Neural progenitor cell (in vitro differentiated cells): ENCODE data around the gene BABAM1. TPM values are rescaled to one million over a fixed set of nuclear protein-coding genes. Genes with fewer than 3 reads are reported as not detected.

Experiments used
- DNase-seq: peaks from one replicate; pipeline ENCODE4 v3.0.0-alpha.2; 2016; ENCODE audit warnings: low spot score
- H2AFZ ChIP-seq: fragments of 200-600 bp; sonication (generic); replicated peaks from 2 replicates; pipeline ENCODE4 v1.6.1; 2016; ENCODE audit warnings: antibody characterized with exemption
- H3F3A ChIP-seq: fragments of 200-600 bp; sonication (generic); 2 replicates; pipeline ENCODE4 v1.6.1; 2016; ENCODE audit warnings: antibody characterized with exemption, low read depth
- H3K27ac ChIP-seq: fragments of 200-600 bp; sonication (generic); 2 replicates; pipeline ENCODE4 v1.5.1; 2016; ENCODE audit warnings: mild to moderate bottlenecking
- H3K27me3 ChIP-seq: fragments of 200-600 bp; sonication (generic); 2 replicates; pipeline ENCODE4 v1.6.1; 2016; ENCODE audit warnings: mild to moderate bottlenecking, moderate library complexity
- H3K36me3 ChIP-seq: fragments of 200-600 bp; sonication (generic); 2 replicates; pipeline ENCODE4 v1.5.1; 2016
- H3K4me1 ChIP-seq: fragments of 200-600 bp; sonication (generic); 2 replicates; pipeline ENCODE4 v1.6.1; 2016; ENCODE audit warnings: mixed run types
- H3K4me2 ChIP-seq: fragments of 200-600 bp; sonication (generic); 2 replicates; pipeline ENCODE4 v1.6.1; 2016
- H3K4me3 ChIP-seq: fragments of 200-600 bp; sonication (generic); 2 replicates; pipeline ENCODE4 v1.5.1; 2016
- H3K79me2 ChIP-seq: fragments of 200-600 bp; sonication (generic); 2 replicates; pipeline ENCODE4 v1.6.1; 2016; ENCODE audit warnings: low read depth
- H3K9ac ChIP-seq: fragments of 200-600 bp; sonication (generic); 2 replicates; pipeline ENCODE4 v1.6.1; 2016
- H3K9me3 ChIP-seq: fragments of 200-600 bp; sonication (generic); 2 replicates; pipeline ENCODE4 v1.5.1; 2016; ENCODE audit warnings: low read depth
- H4K20me1 ChIP-seq: fragments of 200-600 bp; sonication (generic); 2 replicates; pipeline ENCODE4 v1.6.1; 2016; ENCODE audit warnings: low read depth
- H3K27ac Mint-ChIP-seq: 3 replicates; pipeline ENCODE4 v1.8.0; 2021; ENCODE audit warnings: mixed read lengths
- H3K27me3 Mint-ChIP-seq: 2 replicates; pipeline ENCODE4 v1.8.0; 2022; ENCODE audit warnings: low read depth, mild to moderate bottlenecking, inconsistent platforms, moderate library complexity, mixed read lengths; ENCODE audit not compliant: insufficient read depth
- H3K36me3 Mint-ChIP-seq: 3 replicates; pipeline ENCODE4 v1.8.0; 2021; ENCODE audit warnings: mixed read lengths
- H3K4me1 Mint-ChIP-seq: 3 replicates; pipeline ENCODE4 v1.8.0; 2021; ENCODE audit warnings: mixed read lengths
- H3K4me3 Mint-ChIP-seq: 3 replicates; pipeline ENCODE4 v1.8.0; 2021; ENCODE audit warnings: mild to moderate bottlenecking, moderate library complexity, mixed read lengths
- H3K9me3 Mint-ChIP-seq: 3 replicates; pipeline ENCODE4 v1.8.0; 2020; ENCODE audit warnings: mixed read lengths
- EZH2 ChIP-seq: fragments of 200-600 bp; sonication (generic); IDR thresholded peaks from 2 replicates; pipeline ENCODE4 v1.6.1; 2017; ENCODE audit warnings: antibody characterized with exemption, mild to moderate bottlenecking, moderate library complexity
- EZH2phosphoT487 ChIP-seq: fragments of 200-600 bp; sonication (generic); IDR thresholded peaks from 2 replicates; pipeline ENCODE4 v1.6.1; 2017; ENCODE audit warnings: antibody characterized with exemption
- total RNA-seq: library from RNA; depleted of rRNA; stranded (reverse); fragments of >200 nt; gene quantifications from 2 replicates; pipeline ENCODE4 v1.2.3, GENCODE V29; 2015; ENCODE audit warnings: low replicate concordance
- TF ChIP-seq, protein P1 (sequence below): fragments of 200-600 bp; sonication (generic); IDR thresholded peaks from 2 replicates; pipeline ENCODE4 v1.5.1; 2017; ENCODE audit warnings: antibody characterized with exemption, mild to moderate bottlenecking

Gene BABAM1
- total RNA-seq, 1 donor from 2014 or later, result 89.8 TPM

DNA sequence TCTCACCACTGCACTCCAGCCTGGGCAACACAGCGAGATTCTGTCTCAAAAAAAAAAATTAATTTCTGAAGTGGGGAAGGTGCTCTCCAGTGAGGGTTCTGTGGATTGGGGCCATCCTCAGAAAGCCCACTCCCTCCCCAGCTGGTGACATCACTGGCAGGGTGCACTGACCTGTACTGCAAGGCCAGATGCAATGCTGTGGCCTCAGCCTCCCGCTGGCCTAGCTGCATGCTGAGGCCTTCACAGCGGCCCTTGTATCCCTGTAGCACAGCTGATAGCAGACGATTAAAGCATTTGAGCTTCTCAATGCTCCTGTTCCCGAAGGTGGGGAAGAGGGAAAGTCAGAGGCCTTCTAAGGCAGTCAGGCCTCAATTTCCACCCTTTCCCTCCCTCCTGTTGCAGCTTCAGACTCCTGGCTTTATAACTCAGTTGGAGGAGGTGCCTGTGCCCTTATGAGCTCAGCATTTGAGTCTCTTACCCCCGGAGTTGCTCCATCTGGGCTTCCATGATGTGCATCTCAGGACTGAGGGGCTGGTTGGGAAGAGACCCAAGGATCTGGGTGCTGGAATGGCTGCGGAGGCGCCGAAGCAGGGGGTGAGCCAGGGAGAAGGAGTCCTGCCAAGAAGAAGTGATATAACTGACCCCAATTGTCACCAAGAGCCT, 8.0 kb upstream of the BABAM1 start:
- H3K9me3 Mint-ChIP-seq, result no peaks in the 10 kb centered on the region
- Histone ChIP-seq H3K79me2 (no peaks in the 10 kb centered on the region), H3K4me3 (no peak overlapping the region), H3K27ac (no peak overlapping the region), H4K20me1 (no peaks in the 10 kb centered on the region), H3K9ac (no peak overlapping the region), H3K4me2 (no peak overlapping the region), H3K36me3 (no peaks in the 10 kb centered on the region), H3F3A (no peaks in the 10 kb centered on the region), H3K27me3 (no peaks in the 10 kb centered on the region), H2AFZ (no peak overlapping the region), H3K9me3 (no peaks in the 10 kb centered on the region), H3K4me1 (no peaks in the 10 kb centered on the region)
- TF ChIP-seq, protein P1, sequence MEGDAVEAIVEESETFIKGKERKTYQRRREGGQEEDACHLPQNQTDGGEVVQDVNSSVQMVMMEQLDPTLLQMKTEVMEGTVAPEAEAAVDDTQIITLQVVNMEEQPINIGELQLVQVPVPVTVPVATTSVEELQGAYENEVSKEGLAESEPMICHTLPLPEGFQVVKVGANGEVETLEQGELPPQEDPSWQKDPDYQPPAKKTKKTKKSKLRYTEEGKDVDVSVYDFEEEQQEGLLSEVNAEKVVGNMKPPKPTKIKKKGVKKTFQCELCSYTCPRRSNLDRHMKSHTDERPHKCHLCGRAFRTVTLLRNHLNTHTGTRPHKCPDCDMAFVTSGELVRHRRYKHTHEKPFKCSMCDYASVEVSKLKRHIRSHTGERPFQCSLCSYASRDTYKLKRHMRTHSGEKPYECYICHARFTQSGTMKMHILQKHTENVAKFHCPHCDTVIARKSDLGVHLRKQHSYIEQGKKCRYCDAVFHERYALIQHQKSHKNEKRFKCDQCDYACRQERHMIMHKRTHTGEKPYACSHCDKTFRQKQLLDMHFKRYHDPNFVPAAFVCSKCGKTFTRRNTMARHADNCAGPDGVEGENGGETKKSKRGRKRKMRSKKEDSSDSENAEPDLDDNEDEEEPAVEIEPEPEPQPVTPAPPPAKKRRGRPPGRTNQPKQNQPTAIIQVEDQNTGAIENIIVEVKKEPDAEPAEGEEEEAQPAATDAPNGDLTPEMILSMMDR, result no peak
- DNase-seq, result no peak
- no peak overlapping the region for H3K4me3 Mint-ChIP-seq
- no peak overlapping the region for H3K27ac Mint-ChIP-seq
- no peaks in the 10 kb centered on the region for H3K36me3 Mint-ChIP-seq
- peaks cover 10% of the 10 kb centered on the region for H3K27me3 Mint-ChIP-seq
- peaks cover 16% of the 10 kb centered on the region for H3K4me1 Mint-ChIP-seq

DNA sequence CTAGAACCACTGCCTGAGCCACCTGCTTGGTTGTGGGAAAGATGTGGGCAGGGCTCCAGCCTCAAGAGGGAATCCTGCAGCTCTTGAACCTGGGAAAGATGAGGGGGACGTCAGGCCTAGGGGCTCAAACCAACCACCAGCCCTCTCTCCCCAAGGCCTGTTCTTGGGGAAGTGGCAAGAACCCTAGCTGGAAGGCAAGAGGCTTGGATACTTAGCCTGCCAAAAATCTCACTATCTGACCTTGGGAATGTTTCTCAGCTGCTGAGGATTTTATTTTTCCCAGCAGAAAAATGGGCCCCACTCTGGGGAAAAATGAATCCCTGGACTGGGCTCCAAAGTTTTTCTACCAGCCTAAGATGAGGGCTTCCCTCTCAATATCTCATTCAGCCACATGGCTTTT, 7.3 kb upstream of the BABAM1 start:
- H3K36me3 Mint-ChIP-seq, result no peaks in the 10 kb centered on the region
- H3K27me3 Mint-ChIP-seq, result peaks cover 12% of the 10 kb centered on the region
- peaks cover 18% of the 10 kb centered on the region for H3K4me1 Mint-ChIP-seq
- Histone ChIP-seq H4K20me1 (no peaks in the 10 kb centered on the region), H3K79me2 (no peaks in the 10 kb centered on the region), H2AFZ (no peak overlapping the region), H3K27ac (no peak overlapping the region), H3K4me3 (no peak overlapping the region), H3K27me3 (no peaks in the 10 kb centered on the region), H3K36me3 (no peaks in the 10 kb centered on the region), H3K9me3 (no peaks in the 10 kb centered on the region), H3F3A (peaks cover 2% of the 10 kb centered on the region), H3K4me1 (no peaks in the 10 kb centered on the region), H3K9ac (no peak overlapping the region), H3K4me2 (no peak overlapping the region)
- DNase-seq, result no peak
- no peak overlapping the region for H3K4me3 Mint-ChIP-seq
- no peaks in the 10 kb centered on the region for H3K9me3 Mint-ChIP-seq
- H3K27ac Mint-ChIP-seq, result no peak overlapping the region
- TF ChIP-seq EZH2phosphoT487, result no peak
- TF ChIP-seq EZH2, result no peak
- TF ChIP-seq, protein P1, result no peak

DNA sequence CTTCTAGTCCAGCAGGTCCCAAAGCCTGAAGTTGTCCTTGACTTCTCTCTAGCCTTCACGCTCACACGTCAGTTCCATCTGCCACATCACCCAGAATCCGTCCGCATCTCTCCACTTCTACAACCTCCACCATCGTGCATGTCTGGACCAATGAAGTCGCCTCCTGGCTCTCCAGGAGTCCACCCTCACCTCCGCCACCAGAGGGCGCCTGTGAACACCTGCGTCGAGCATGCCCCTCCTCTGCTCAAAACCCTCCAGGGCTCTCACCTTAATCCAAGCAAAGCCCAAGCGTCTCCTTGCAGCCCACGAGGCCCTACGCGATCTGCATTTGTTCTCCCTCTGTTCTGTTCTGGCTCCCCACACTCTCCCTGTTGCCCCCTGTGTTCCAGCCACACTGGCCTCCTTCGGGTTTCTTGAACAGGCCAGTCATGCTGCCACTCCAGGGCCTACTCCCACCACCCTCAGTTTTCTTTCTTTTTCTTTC, 6.4 kb upstream of the BABAM1 start:
- Histone ChIP-seq H4K20me1 (no peaks in the 10 kb centered on the region), H3K36me3 (no peaks in the 10 kb centered on the region), H3K27ac (no peak overlapping the region), H3K4me2 (no peak overlapping the region), H3K79me2 (no peaks in the 10 kb centered on the region), H3K9me3 (no peaks in the 10 kb centered on the region), H3F3A (peaks cover 9% of the 10 kb centered on the region), H3K4me3 (no peak overlapping the region), H3K9ac (no peak overlapping the region), H3K4me1 (no peaks in the 10 kb centered on the region), H3K27me3 (no peaks in the 10 kb centered on the region), H2AFZ (peak overlapping the region; percentile 13)
- no peaks in the 10 kb centered on the region for H3K36me3 Mint-ChIP-seq
- no peak for TF ChIP-seq EZH2phosphoT487
- TF ChIP-seq, protein P1, result peak; percentile 90
- H3K9me3 Mint-ChIP-seq, result no peaks in the 10 kb centered on the region
- peaks cover 18% of the 10 kb centered on the region for H3K4me1 Mint-ChIP-seq
- H3K27me3 Mint-ChIP-seq, result peaks cover 12% of the 10 kb centered on the region
- H3K27ac Mint-ChIP-seq, result no peak overlapping the region
- DNase-seq, result peak; percentile 89
- peak overlapping the region; percentile 0 for H3K4me3 Mint-ChIP-seq
